Neural progenitor cell (in vitro differentiated cells): ENCODE results near the gene PPM1F. TPM values are rescaled to one million over a fixed set of nuclear protein-coding genes. Genes with fewer than 3 reads are reported as not detected.
A peak's percentile ranks its signal among the peaks of the same experiment; 100 is the strongest.

Experiments
- DNase-seq: peaks from one replicate; pipeline ENCODE4 v3.0.0-alpha.2; 2016; ENCODE audit warnings: low spot score
- H2AFZ ChIP-seq: fragments of 200-600 bp; sonication (generic); replicated peaks from 2 replicates; pipeline ENCODE4 v1.6.1; 2016; ENCODE audit warnings: antibody characterized with exemption
- H3F3A ChIP-seq: fragments of 200-600 bp; sonication (generic); 2 replicates; pipeline ENCODE4 v1.6.1; 2016; ENCODE audit warnings: antibody characterized with exemption, low read depth
- H3K27ac ChIP-seq: fragments of 200-600 bp; sonication (generic); 2 replicates; pipeline ENCODE4 v1.5.1; 2016; ENCODE audit warnings: mild to moderate bottlenecking
- H3K27me3 ChIP-seq: fragments of 200-600 bp; sonication (generic); 2 replicates; pipeline ENCODE4 v1.6.1; 2016; ENCODE audit warnings: mild to moderate bottlenecking, moderate library complexity
- H3K36me3 ChIP-seq: fragments of 200-600 bp; sonication (generic); 2 replicates; pipeline ENCODE4 v1.5.1; 2016
- H3K4me1 ChIP-seq: fragments of 200-600 bp; sonication (generic); 2 replicates; pipeline ENCODE4 v1.6.1; 2016; ENCODE audit warnings: mixed run types
- H3K4me2 ChIP-seq: fragments of 200-600 bp; sonication (generic); 2 replicates; pipeline ENCODE4 v1.6.1; 2016
- H3K4me3 ChIP-seq: fragments of 200-600 bp; sonication (generic); 2 replicates; pipeline ENCODE4 v1.5.1; 2016
- H3K79me2 ChIP-seq: fragments of 200-600 bp; sonication (generic); 2 replicates; pipeline ENCODE4 v1.6.1; 2016; ENCODE audit warnings: low read depth
- H3K9ac ChIP-seq: fragments of 200-600 bp; sonication (generic); 2 replicates; pipeline ENCODE4 v1.6.1; 2016
- H3K9me3 ChIP-seq: fragments of 200-600 bp; sonication (generic); 2 replicates; pipeline ENCODE4 v1.5.1; 2016; ENCODE audit warnings: low read depth
- H4K20me1 ChIP-seq: fragments of 200-600 bp; sonication (generic); 2 replicates; pipeline ENCODE4 v1.6.1; 2016; ENCODE audit warnings: low read depth
- H3K27ac Mint-ChIP-seq: 3 replicates; pipeline ENCODE4 v1.8.0; 2021; ENCODE audit warnings: mixed read lengths
- H3K27me3 Mint-ChIP-seq: 2 replicates; pipeline ENCODE4 v1.8.0; 2022; ENCODE audit warnings: low read depth, mild to moderate bottlenecking, inconsistent platforms, moderate library complexity, mixed read lengths; ENCODE audit not compliant: insufficient read depth
- H3K36me3 Mint-ChIP-seq: 3 replicates; pipeline ENCODE4 v1.8.0; 2021; ENCODE audit warnings: mixed read lengths
- H3K4me1 Mint-ChIP-seq: 3 replicates; pipeline ENCODE4 v1.8.0; 2021; ENCODE audit warnings: mixed read lengths
- H3K4me3 Mint-ChIP-seq: 3 replicates; pipeline ENCODE4 v1.8.0; 2021; ENCODE audit warnings: mild to moderate bottlenecking, moderate library complexity, mixed read lengths
- H3K9me3 Mint-ChIP-seq: 3 replicates; pipeline ENCODE4 v1.8.0; 2020; ENCODE audit warnings: mixed read lengths
- CTCF ChIP-seq: fragments of 200-600 bp; sonication (generic); IDR thresholded peaks from 2 replicates; pipeline ENCODE4 v1.5.1; 2017; ENCODE audit warnings: antibody characterized with exemption, mild to moderate bottlenecking
- EZH2 ChIP-seq: fragments of 200-600 bp; sonication (generic); IDR thresholded peaks from 2 replicates; pipeline ENCODE4 v1.6.1; 2017; ENCODE audit warnings: antibody characterized with exemption, mild to moderate bottlenecking, moderate library complexity
- EZH2phosphoT487 ChIP-seq: fragments of 200-600 bp; sonication (generic); IDR thresholded peaks from 2 replicates; pipeline ENCODE4 v1.6.1; 2017; ENCODE audit warnings: antibody characterized with exemption
- total RNA-seq: library from RNA; depleted of rRNA; stranded (reverse); fragments of >200 nt; gene quantifications from 2 replicates; pipeline ENCODE4 v1.2.3, GENCODE V29; 2015; ENCODE audit warnings: low replicate concordance

PPM1F gene
- total RNA-seq, 1 donor from 2014 or later: 18.0 TPM

GRCh38 chr22:21920341-21921183 lies 32.1 kb downstream of the PPM1F start:
- Histone ChIP-seq H3K9ac (no peak overlapping the region), H4K20me1 (peaks cover 11% of the 10 kb centered on the region), H3K4me2 (peak overlapping the region; percentile 56), H3K4me3 (no peak overlapping the region), H3K36me3 (no peaks in the 10 kb centered on the region), H3K9me3 (no peaks in the 10 kb centered on the region), H3K79me2 (no peaks in the 10 kb centered on the region), H3K4me1 (peaks cover 55% of the 10 kb centered on the region), H3K27ac (no peak overlapping the region), H3K27me3 (no peaks in the 10 kb centered on the region), H2AFZ (no peak overlapping the region), H3F3A (peaks cover 43% of the 10 kb centered on the region)
- no peak overlapping the region for H3K27ac Mint-ChIP-seq
- no peaks in the 10 kb centered on the region for H3K9me3 Mint-ChIP-seq
- H3K4me3 Mint-ChIP-seq: no peak overlapping the region
- H3K4me1 Mint-ChIP-seq: peaks cover 24% of the 10 kb centered on the region
- TF ChIP-seq EZH2phosphoT487 (no peak), CTCF (no peak)
- no peaks in the 10 kb centered on the region for H3K36me3 Mint-ChIP-seq
- DNase-seq: no peak
- peaks cover 6% of the 10 kb centered on the region for H3K27me3 Mint-ChIP-seq

GRCh38 chr22:21919526-21920307 lies 32.9 kb downstream of the PPM1F start:
- Histone ChIP-seq H3F3A (peaks cover 38% of the 10 kb centered on the region), H3K27ac (peak overlapping the region; percentile 34), H3K4me2 (peak overlapping the region; percentile 56), H3K4me3 (no peak overlapping the region), H3K27me3 (no peaks in the 10 kb centered on the region), H3K4me1 (peaks cover 48% of the 10 kb centered on the region), H4K20me1 (peaks cover 11% of the 10 kb centered on the region), H3K9ac (no peak overlapping the region), H3K79me2 (no peaks in the 10 kb centered on the region), H2AFZ (no peak overlapping the region), H3K9me3 (no peaks in the 10 kb centered on the region), H3K36me3 (no peaks in the 10 kb centered on the region)
- Mint-ChIP-seq H3K27ac (no peak overlapping the region), H3K36me3 (no peaks in the 10 kb centered on the region), H3K9me3 (no peaks in the 10 kb centered on the region), H3K27me3 (peaks cover 6% of the 10 kb centered on the region), H3K4me1 (peaks cover 20% of the 10 kb centered on the region), H3K4me3 (no peak overlapping the region)
- TF ChIP-seq CTCF: no peak
- TF ChIP-seq EZH2phosphoT487: no peak
- TF ChIP-seq EZH2: no peak
- peak; percentile 46 for DNase-seq

GRCh38 chr22:21918466-21919185 lies 34.0 kb downstream of the PPM1F start:
- Histone ChIP-seq H2AFZ (no peak overlapping the region), H4K20me1 (peaks cover 11% of the 10 kb centered on the region), H3K36me3 (no peaks in the 10 kb centered on the region), H3K27ac (no peak overlapping the region), H3K4me2 (no peak overlapping the region), H3K79me2 (no peaks in the 10 kb centered on the region), H3K4me1 (peaks cover 48% of the 10 kb centered on the region), H3F3A (peaks cover 40% of the 10 kb centered on the region), H3K9me3 (no peaks in the 10 kb centered on the region), H3K9ac (no peak overlapping the region), H3K4me3 (no peak overlapping the region), H3K27me3 (no peaks in the 10 kb centered on the region)
- peaks cover 5% of the 10 kb centered on the region for H3K27me3 Mint-ChIP-seq
- DNase-seq: no peak
- H3K9me3 Mint-ChIP-seq: no peaks in the 10 kb centered on the region
- H3K4me3 Mint-ChIP-seq: no peak overlapping the region
- TF ChIP-seq CTCF (no peak), EZH2 (no peak), EZH2phosphoT487 (no peak)
- no peak overlapping the region for H3K27ac Mint-ChIP-seq
- no peaks in the 10 kb centered on the region for H3K36me3 Mint-ChIP-seq
- H3K4me1 Mint-ChIP-seq: peaks cover 20% of the 10 kb centered on the region
